DMS 273 treated with DMSO at 0.1 percent for 48 hours (cell line): Measurements from ENCODE around the gene EDEM1.
"Not testable (repeated sequence)": the region's sequence is repeated elsewhere in the genome, so short reads cannot be mapped to it uniquely, and the experiment has no call there.

Experiments used
- DNase-seq: peaks from one replicate; lab custom pipeline; 2025; lab: John Stamatoyannopoulos, UW

Gene EDEM1

DNA sequence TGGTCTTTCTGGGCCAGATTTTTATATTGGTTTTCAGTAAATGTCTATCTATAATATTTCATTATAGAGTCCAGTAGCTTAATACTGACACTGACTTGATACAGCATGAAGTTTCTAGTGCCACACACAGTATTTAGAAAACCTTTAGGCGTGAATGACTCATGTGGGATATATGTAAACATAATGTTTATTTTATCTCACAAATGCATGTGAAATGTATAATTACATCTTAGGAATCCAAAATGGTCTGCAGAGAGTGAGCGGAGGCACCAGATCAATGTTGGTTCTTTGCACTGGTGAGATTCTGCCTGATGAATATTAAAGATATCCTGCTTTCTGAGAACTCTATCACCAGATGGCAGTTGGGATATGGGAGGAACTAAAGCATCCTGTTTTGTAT, 8.5 kb upstream of the EDEM1 start:
- DNase-seq: not testable (repeated sequence)

DNA sequence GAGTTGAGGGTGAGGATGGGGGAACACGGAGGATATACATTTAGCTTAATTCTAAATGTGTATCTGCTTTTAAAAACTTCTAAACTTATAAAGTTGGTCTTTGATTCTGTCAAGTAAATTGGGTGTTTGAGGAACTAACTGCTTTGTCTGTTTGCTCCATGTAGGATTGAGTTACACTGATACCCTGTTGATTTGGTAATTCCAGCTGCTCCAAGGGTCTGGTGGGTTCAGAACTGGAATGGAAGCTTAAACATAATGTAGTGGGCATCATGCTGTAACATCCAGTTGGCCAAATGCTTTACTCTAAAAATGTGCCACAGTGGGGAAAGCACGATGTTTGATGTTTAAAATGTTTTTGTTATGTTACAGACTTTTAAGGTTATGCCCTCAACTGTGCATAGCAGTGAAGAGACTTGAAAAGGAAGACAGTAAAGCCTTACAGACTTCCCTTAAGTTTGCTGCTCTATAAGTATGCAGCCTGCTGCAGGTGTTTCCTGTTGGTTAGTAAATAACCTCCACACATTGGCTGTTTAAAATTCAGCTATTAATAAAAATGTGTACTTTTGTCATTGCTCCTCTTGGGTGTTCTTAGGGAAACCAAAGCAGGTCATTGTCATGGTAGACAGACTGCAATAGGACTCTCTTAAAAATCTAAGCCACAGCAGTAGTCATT, 5.9 kb upstream of the EDEM1 start:
- no peak for DNase-seq

DNA sequence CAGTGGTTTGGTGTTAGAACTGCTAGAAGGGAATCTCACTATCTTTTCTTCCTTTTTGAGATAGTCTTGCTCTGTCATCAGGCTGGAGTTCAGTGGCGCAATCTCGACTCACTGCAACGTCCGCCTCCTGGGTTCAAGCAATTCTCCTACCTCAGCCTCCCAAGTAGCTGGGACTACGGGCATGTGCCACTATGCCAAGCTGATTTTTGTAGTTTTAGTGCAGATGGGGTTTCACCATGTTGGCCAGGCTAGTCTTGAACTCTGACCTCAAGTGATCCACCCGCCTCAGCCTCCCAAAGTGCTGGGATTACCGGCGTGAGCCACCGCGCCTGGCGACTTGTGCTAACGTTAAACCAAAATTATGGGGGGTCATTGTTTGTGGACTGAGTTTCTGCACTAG, 3.8 kb upstream of the EDEM1 start:
- not testable (repeated sequence) for DNase-seq

DNA sequence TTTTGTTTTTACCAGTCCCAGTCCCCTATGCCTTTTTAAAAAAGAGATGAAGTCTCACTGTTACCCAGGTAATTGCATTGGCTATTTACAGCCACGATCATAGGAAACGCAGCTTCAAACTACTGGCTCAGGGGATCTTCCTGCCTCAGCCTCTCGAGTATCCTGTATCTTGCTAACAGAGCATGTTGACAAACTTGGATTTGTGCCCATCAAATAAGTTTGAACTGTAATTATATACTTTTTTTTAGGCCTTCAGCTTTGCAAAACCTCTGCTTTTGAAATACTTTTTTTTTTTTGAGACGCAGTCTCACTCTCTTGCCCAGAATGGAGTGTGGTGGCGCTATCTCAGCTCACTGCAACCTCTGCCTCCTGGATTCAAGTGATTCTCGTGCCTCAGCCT, 3.0 kb upstream of the EDEM1 start:
- no peak for DNase-seq

DNA sequence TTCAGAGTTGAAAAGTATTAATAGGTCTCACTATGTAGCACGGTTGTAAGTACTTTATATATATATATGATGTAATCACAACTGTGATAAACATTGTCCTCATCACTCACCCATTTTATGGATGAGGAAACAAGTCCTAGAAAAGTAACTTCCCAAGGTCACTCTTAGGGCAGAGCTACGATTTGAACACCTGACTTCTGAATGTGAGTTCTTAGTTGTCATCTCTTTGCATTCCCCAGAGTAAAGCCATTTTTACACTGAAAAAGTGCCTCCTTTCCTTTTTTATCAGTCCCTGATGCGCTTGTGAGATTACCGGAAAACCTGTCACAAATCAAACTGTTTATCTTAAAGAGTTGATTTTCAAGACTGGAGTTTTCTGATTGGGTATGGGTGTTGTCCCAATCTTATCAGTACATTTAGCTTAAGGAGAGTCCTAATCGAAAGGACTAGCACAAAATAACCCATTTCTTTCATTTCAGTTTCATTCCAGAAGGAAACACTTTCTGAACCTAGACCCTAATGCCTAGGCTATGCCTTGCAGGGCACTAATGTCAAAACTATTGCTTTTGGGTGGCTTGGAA, 2.3 kb upstream of the EDEM1 start:
- no peak for DNase-seq

DNA sequence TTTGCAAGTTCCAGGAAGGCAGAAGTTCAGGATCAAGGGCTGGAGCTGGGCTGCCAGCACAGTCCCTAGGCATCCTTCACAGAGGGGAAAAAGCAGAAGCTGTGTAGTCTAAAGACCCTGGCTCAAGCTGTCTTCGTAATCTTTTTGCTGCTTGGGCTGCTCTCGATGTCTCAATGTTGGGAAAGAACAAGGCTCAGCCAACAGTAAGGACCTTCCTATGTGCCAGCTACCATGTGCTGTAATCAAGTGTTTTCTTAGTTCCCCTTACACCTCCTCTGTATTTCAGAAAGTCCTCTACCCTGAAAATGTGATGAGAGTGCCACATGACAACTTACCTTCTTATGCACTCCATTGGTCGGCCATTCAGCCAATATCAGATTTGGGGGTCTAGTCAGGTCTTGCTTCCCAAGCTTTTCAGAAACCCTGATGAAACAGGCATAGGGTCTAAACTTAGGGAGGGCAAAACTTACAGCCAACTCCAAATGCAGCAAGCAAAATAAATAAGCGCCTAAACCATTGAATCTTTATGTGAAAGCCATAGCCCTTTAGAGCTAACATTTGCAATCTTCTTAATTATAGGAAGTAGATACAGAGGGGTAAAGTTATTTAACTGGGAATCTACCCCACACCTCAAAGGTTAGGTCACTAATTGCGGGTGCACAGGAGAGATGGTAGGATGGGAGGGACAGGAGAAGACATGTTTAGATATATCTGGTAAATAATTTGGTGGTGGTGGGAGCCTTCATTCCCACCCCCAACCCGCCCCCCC, 1.2 kb upstream of the EDEM1 start:
- DNase-seq: no peak

DNA sequence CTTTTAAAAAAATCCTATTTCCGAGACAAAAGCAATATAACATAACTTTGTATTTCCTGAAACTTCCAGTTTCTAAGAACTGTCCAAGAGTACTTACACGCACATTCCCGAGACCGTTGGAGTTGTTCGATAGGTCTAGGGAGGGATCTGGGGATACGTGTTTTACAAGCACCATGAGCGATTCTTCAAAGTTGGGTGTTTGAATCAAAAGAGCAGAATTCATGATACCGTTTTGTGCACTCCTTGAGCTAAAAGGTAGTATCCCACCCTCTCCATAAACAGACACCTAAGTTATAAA, 700 bp upstream of the EDEM1 start:
- no peak for DNase-seq

DNA sequence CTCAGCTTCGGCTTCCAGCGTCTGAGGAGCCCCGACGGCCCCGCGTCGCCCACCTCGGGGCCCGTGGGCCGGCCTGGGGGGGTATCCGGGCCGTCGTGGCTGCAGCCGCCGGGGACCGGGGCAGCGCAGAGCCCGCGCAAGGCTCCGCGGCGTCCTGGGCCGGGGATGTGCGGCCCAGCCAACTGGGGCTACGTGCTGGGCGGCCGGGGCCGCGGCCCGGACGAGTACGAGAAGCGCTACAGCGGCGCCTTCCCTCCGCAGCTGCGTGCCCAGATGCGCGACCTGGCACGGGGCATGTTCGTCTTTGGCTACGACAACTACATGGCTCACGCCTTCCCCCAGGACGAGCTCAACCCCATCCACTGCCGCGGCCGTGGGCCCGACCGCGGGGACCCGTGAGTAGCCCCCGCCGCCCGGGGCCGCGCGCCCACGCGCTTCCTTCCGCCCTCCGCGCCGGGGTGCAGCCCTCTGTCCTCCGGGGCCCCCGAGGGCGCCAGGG, 462 bp downstream of the EDEM1 start:
- DNase-seq: no peak

DNA sequence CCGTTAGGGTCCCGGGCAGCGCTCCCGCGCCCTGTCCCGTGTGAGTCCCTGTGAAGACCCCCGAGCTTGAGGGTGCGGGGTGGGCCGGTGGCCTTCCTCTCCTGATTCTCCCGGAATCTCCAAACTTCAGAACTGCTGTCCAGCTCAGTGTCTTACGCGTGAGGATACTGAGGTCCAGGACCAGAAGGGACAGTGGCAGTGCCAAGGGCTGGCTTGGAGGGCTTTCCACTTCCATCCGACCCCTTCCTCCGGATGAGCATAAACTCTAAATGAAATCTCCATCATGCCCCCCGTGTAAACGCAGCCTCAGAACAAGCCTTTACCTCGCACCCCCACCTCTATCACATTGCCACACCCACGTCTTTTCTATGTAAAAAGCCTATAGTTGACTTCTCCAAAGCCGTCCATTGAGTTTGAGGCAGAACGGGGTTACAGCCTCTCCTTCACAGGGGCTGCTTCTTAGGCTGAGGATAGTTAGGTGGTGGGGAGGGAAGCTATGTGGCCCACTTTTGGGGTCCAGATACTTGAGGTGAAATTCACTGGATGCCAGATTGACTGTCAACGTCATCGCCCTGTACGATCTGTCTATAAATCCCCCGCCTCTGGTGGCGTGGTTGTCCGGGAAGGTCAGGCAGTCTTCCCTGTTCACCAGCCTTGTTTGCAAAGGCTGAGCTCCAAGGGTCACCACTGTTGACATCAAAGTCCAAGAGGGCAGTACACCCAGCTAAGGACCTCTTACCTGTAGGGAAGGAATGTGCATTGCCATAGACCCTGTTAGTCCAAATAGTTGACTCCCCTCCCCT, 1.1 kb downstream of the EDEM1 start:
- DNase-seq: no peak

DNA sequence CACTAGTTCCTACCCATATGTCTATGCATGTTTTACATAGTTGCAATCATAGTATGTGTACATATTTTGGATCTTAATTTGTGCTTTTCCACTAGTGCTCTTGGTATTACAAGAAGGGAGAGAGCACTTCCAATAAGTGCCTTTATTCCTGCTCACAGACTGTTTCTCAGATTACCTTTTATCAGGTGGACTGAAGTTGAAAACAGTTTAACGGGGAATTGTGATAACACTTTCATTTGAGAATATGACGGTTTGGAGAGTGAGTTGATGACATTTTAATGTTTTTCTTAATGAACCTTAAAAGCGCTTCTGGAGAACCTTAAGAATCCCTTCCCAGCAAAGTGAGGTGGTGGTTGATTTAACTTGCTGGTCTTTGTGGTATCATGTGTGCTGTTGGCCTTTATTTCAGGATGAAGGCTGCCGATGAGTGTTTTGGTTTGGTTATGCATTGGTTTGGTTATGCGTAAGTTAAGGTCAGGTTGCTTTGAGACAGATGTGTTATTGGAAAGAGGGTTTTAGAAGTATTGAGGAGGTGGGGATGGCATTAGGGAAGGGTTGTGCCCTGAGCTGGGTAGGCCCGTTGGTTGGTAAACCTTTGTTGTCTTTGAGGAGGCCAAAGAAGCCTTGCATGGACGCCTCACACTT, 2.8 kb downstream of the EDEM1 start:
- no peak for DNase-seq

DNA sequence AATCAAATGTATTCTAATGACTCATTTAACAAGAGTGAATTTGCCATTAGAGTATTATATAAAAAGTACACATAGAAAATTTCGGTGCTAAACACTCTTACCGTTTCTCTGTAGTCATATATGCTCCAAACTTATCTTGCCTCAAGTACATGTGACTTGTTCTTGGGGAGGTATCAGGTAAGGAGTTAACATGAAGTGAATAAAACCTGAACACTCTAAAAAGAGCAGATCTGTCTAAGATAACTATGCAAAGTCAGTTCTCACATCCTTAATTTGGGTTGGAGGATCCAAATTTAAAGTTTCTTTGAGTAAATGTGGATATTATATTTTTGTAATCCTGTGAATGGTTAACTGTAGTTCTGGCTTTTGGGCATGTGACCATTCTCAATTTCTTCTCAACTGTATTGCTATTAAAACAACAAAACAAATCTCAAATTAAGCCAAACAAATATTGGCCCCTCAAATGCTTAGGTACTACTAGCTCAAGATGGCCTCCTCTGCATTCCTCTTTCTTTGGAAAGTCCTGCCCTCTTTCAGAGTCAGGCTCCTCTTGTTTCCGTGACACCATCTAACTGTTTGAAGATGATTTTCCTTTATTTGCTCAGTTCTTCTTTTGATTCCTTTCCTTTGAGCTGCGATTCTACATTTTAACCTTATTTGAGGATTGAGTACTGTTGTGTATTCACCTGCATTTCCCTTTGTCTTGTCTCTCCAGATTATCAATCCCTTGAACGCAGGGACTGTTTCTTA, 4.2 kb downstream of the EDEM1 start:
- DNase-seq: no peak

DNA sequence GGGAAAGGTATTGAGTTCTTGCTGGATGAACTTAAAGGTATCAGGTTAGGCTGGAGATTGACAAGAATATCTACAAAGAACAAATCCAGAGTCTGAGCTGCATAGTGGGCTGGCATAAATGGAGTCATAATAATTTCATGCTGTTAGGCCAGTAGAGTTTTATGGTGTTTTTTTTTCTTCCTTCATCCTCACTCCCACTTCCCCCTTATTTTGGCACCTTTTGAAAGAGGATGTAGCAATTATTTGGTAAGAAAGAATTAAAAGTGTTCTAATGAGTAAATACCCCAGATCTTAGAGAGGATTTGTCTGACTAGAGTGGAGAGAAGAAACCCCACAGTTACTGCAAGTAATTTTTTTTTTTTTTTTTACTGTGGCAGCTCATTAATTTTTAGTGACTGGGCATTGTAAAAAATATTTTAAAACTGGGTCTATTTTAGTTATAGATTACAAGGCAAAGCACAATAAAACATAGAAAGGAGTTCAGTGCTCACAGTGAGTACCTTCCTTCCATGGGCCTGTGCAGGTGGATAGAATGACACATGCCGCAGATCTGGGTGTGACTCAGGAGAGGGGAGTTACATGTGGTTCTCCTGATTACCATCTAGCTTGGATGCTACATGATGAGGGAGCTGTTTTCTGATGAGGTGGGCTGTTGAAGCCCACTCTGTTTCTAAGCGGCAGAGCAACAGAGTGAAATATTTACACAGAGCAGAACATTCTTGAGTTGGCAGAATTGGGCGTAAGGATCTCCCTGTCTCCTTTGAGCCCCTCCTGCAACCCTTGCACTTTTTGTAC, 5.3 kb downstream of the EDEM1 start:
- no peak for DNase-seq

DNA sequence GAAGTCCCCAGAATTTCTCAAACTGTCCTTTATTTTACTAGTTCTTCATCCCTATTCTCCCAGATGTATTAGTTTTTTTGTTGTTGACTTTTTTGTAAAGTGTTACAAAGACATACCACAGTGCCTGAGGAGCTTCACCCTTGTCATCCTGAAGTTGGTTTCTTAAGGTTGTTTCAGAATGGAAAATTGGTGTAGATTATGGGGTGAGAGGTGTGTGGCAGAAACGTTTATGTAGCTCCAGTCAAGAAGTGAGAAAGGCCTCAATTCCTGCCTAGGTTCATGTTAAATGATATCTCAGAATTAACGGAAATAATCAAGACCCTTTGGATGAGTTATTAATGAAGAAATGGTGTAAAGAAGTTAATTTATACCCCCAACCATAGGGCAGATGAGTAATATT, 6.8 kb downstream of the EDEM1 start:
- no peak for DNase-seq

DNA sequence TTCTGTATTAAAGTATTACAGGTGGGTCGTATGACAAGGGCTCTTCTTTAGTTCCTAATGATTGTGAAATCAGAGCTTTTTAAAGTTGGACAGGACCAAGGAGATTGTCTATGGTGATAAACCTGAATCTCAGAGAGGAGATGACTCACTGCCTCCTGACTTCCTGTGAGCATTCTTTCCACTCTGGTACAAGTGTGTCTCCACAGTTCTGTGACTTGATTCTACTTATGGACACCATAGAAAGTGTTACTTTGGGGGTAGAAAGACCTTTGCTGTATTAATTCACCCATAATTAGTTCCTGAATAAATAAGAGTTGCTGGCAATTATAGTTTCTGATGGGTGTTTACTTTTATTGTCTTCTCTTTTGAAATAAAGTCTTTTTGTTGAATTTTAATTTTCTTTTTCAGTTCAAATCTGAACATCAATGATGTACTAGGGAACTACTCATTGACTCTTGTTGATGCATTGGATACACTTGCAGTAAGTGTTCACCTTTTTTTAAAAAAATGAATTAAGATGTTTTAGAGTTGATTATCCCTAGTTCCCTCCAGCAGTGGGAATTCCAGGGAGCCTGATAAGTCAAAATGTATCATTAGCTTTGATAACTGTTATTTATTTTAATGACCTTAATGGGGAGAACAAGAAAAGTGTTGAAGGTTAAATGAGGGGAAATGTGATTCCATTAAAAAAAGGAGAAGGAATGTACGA, 7.4 kb downstream of the EDEM1 start:
- no peak for DNase-seq

DNA sequence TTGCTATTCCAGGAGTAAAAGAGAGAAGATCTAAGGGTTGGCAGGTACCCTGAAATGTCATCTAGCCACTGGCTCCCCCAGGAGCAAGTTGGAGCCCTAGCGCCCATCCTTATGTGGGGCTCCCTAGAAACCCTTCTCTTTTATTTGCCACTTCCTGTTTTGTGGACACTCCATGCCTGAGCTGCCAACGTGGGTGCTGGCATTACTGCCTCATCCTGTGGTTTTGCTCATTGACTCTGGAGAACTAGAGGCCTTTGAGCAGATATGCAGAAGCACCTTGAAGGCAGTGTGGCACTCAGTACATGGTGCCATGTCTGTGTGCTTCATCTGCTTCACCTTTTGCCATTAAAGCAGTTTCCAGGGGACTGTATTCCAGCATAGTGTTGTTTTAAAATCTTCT, 8.1 kb downstream of the EDEM1 start:
- no peak for DNase-seq

DNA sequence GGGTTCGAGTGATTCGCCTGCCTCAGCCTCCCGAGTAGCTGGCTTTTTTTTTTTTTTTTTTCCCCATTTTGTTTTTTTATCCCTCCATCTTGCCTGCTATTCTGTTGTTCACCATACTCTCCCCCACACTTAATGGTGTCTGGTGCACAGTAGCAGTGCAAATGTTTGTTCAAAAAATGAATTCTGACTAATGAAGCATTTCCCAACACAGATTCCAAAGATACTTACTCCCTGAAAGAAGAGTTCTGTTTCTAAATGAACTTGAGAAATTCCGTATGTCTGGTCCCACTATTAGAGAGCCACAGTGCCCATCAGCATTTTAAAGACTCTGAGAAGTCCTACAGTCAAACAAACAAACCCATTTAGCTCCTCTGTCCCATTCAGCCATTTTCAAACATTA, 9.5 kb downstream of the EDEM1 start:
- no peak for DNase-seq

DNA sequence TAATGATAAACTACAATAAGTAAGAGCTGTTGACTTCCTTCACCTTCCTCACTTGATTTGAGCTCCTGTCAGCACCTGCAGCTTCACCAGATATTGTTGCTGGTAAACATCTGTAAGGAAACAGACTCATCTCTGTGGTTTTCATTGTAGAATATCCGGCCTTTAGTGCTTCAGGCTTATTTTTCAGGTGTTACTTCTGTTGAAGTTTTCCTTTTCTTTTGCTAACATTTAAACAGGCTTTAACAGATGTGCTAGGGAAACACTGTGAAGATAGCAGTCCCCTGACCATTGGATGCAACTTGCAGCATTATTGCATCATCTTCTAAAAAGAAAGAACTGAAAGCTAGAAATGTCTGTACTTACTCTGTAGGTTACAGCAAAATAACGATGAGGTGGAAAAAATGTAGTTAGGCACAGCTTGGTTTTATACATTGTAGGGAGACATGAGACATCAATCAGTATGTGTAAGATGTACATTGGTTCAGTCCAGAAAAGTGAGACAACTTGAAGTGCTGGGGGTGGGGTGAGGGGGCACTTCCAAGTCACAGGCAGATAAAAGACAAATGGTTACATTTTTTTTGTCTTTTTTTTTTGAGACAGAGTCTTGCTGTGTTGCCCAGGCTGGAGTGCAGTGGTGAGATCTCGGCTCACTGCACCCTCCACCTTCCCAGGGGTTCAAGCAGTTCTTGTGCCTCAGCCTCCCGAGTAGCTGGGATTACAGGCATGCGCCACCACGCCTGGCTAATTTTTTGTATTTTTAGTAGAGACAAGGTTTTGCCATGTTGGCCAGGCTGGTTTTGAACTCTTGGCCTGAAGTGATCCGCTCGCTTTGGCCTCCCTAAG, 10.2 kb downstream of the EDEM1 start:
- DNase-seq: no peak

DNA sequence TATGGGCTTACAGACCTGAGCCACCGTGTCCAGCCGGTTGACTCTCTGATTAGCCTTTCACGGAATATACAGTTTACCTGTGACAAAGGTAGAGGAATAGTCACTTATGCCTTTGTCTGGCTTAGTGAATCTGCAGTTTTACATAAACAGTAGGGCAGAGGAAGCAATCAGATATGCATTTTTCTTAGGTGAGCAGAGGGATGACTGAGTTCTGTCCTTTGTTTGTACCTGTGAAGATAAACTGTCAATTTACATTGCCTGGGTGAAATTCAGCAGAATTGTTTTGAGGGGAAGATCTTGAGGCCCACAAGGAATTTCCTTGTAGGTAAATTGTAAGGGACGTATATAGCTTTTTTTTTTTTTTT, 10.8 kb downstream of the EDEM1 start:
- no peak for DNase-seq
